GM19351 (cell line): ENCODE measurements around the gene TIGAR.

ENCODE experiments used
- ATAC-seq: cut with Tn5 transposase; IDR thresholded peaks from one replicate; pipeline ENCODE4 v1.9.1; 2021; ENCODE audit warnings: mild to moderate bottlenecking, moderate library complexity; ENCODE audit not compliant: unreplicated experiment

The TIGAR gene

GRCh38 chr12:4282892-4283511 is 38.0 kb upstream of the TIGAR start:
- ATAC-seq: no peak

- no peak for ATAC-seq
Measured at GRCh38 chr12:4283512-4284255, 37.3 kb upstream of the TIGAR start.

- no peak for ATAC-seq
Measured at GRCh38 chr12:4284306-4284705, 36.7 kb upstream of the TIGAR start.

- ATAC-seq: no peak
Measured at GRCh38 chr12:4285070-4285469, 35.9 kb upstream of the TIGAR start.

GRCh38 chr12:4286228-4286627 is 34.8 kb upstream of the TIGAR start:
- ATAC-seq: no peak

GRCh38 chr12:4286771-4287317 is 34.2 kb upstream of the TIGAR start:
- ATAC-seq: no peak

- no peak for ATAC-seq
Measured at GRCh38 chr12:4287325-4288211, 33.4 kb upstream of the TIGAR start.

GRCh38 chr12:4288296-4289131 is 32.5 kb upstream of the TIGAR start:
- no peak for ATAC-seq

GRCh38 chr12:4289231-4289878 is 31.7 kb upstream of the TIGAR start:
- no peak for ATAC-seq

GRCh38 chr12:4289998-4290790 is 30.8 kb upstream of the TIGAR start:
- no peak for ATAC-seq

- no peak for ATAC-seq
Measured at GRCh38 chr12:4292341-4293073, 28.5 kb upstream of the TIGAR start.

- ATAC-seq: no peak
Measured at GRCh38 chr12:4293299-4293965, 27.6 kb upstream of the TIGAR start.

GRCh38 chr12:4293966-4294505 is 27.0 kb upstream of the TIGAR start:
- ATAC-seq: no peak

- no peak for ATAC-seq
Measured at GRCh38 chr12:4296751-4297150, 24.3 kb upstream of the TIGAR start.

GRCh38 chr12:4297617-4298016 is 23.4 kb upstream of the TIGAR start:
- ATAC-seq: no peak

GRCh38 chr12:4300883-4301282 is 20.1 kb upstream of the TIGAR start:
- no peak for ATAC-seq

- no peak for ATAC-seq
Measured at GRCh38 chr12:4301932-4302501, 19.0 kb upstream of the TIGAR start.
